NCI-H226 (cell line): ENCODE measurements around the gene TYSND1.
A peak's percentile ranks its signal among the peaks of the same experiment; 100 is the strongest.
"Not testable (repeated sequence)": the region's sequence is repeated elsewhere in the genome, so short reads cannot be mapped to it uniquely, and the experiment has no call there.

Experiments used
- DNase-seq: peaks from one replicate; pipeline ENCODE4 v3.0.0-alpha.2; 2015

Gene TYSND1

GRCh38 chr10:70131560-70131937 lies 15.0 kb downstream of the TYSND1 start:
- no peak for DNase-seq

GRCh38 chr10:70130878-70131559 lies 15.5 kb downstream of the TYSND1 start:
- no peak for DNase-seq

- no peak for DNase-seq
Observed at GRCh38 chr10:70126700-70127395, 19.7 kb downstream of the TYSND1 start.

- no peak for DNase-seq
Observed at GRCh38 chr10:70125918-70126552, 20.5 kb downstream of the TYSND1 start.

GRCh38 chr10:70124918-70125317 lies 21.6 kb downstream of the TYSND1 start:
- no peak for DNase-seq

- no peak for DNase-seq
Observed at GRCh38 chr10:70124415-70124814, 22.1 kb downstream of the TYSND1 start.

- DNase-seq: no peak
Observed at GRCh38 chr10:70123817-70124216, 22.7 kb downstream of the TYSND1 start.

- DNase-seq: not testable (repeated sequence)
Observed at GRCh38 chr10:70123166-70123565, 23.3 kb downstream of the TYSND1 start.

- DNase-seq: peak; percentile 24
Observed at GRCh38 chr10:70122742-70123141, 23.8 kb downstream of the TYSND1 start.

- DNase-seq: no peak
Observed at GRCh38 chr10:70121281-70121949, 25.1 kb downstream of the TYSND1 start.

GRCh38 chr10:70120417-70120816 lies 26.1 kb downstream of the TYSND1 start:
- DNase-seq: no peak

- no peak for DNase-seq
Observed at GRCh38 chr10:70119623-70120022, 26.9 kb downstream of the TYSND1 start.

GRCh38 chr10:70119197-70119596 lies 27.3 kb downstream of the TYSND1 start:
- DNase-seq: no peak

GRCh38 chr10:70118196-70118595 lies 28.3 kb downstream of the TYSND1 start:
- no peak for DNase-seq

- no peak for DNase-seq
Observed at GRCh38 chr10:70117646-70118045, 28.9 kb downstream of the TYSND1 start.

- DNase-seq: no peak
Observed at GRCh38 chr10:70115948-70116682, 30.4 kb downstream of the TYSND1 start.

- DNase-seq: no peak
Observed at GRCh38 chr10:70114902-70115301, 31.6 kb downstream of the TYSND1 start.

GRCh38 chr10:70112071-70112470 lies 34.4 kb downstream of the TYSND1 start:
- DNase-seq: no peak

- DNase-seq: no peak
Observed at GRCh38 chr10:70111496-70111895, 35.0 kb downstream of the TYSND1 start.

GRCh38 chr10:70109064-70109729 lies 37.3 kb downstream of the TYSND1 start:
- DNase-seq: no peak

- DNase-seq: no peak
Observed at GRCh38 chr10:70106958-70107791, 39.3 kb downstream of the TYSND1 start.
